Body of pancreas (tissue), 4 donors: ENCODE data around the gene DTX3L. TPM values are rescaled to one million over a fixed set of nuclear protein-coding genes. Genes with fewer than 3 reads are reported as not detected.

ENCODE experiments used
- ATAC-seq: fragments of 150-250 bp; one replicate; pipeline ENCODE4 v1.9.1; 2016
- DNase-seq, 4 donors: peaks; one replicate each; pipeline ENCODE4 v3.0.0-alpha.2; 2019
- H3K27ac ChIP-seq, 4 donors: fragments of 200-600 bp; sonication (generic); 1 replicate in 3 of 4; 2 replicates in 1 of 4; pipeline versions ENCODE4 v1.5.1 to v1.6.1; 2016 to 2019; ENCODE audit warnings: mild to moderate bottlenecking in 1 of 4, mixed read lengths in 1 of 4, moderate library complexity in 1 of 4
- H3K27me3 ChIP-seq, 2 donors: fragments of 200-600 bp; sonication (generic); one replicate each; pipeline ENCODE4 v1.6.0; 2016; ENCODE audit warnings: mild to moderate bottlenecking in 1 of 2
- H3K36me3 ChIP-seq, 2 donors: fragments of 200-600 bp; sonication (generic); replicated peaks in 1 of 2; 2 replicates each; pipeline ENCODE4 v1.5.1; 2016; ENCODE audit warnings: low read depth in 2 of 2; ENCODE audit not compliant: insufficient read depth in 1 of 2
- H3K4me1 ChIP-seq: fragments of 200-600 bp; sonication (generic); one replicate; pipeline ENCODE4 v1.6.0; 2016
- H3K4me3 ChIP-seq, 2 donors: fragments of 200-600 bp; sonication (generic); 1 replicate in 1 of 2; 2 replicates in 1 of 2; pipeline ENCODE4 v1.5.1; 2016 to 2019
- H3K9me3 ChIP-seq, 3 donors: fragments of 200-600 bp; sonication (generic); 1 replicate in 2 of 3; 2 replicates in 1 of 3; pipeline ENCODE4 v1.5.1; 2016
- CTCF ChIP-seq, 7 experiments: fragments of 450-650 bp in 4 of 7; fragments of 200-600 bp in 3 of 7; sonication (generic) in 3 of 7; IDR thresholded peaks; one replicate each; pipeline ENCODE4 v1.5.1; 2016 to 2019; ENCODE audit warnings: antibody characterized with exemption in 7 of 7
- POLR2A ChIP-seq, 3 donors: fragments of 450-650 bp; IDR thresholded peaks; one replicate each; pipeline ENCODE4 v1.6.1; 2016; ENCODE audit warnings: antibody characterized with exemption in 3 of 3, mild to moderate bottlenecking in 2 of 3
- WGBS, 2 donors: methylation state at CpG; one replicate each; pipeline ENCODE4 v1.1.5; 2017; 5-methylcytosine and 5-hydroxymethylcytosine counted together
- intact Hi-C: fragments of 100-400 bp; cut with DNase I; formaldehyde crosslinking; loops from one replicate; pipeline ENCODE4 v1.15.1; 2023
- total RNA-seq, 2 donors: library from RNA; depleted of rRNA; stranded (reverse); fragments of >200 nt; gene quantifications; one replicate each; pipeline ENCODE4 v1.1.0, GENCODE V29; 2016

DTX3L gene
- total RNA-seq, 2 donors from 2014 or later = 13.5 to 17.6 TPM

DNA sequence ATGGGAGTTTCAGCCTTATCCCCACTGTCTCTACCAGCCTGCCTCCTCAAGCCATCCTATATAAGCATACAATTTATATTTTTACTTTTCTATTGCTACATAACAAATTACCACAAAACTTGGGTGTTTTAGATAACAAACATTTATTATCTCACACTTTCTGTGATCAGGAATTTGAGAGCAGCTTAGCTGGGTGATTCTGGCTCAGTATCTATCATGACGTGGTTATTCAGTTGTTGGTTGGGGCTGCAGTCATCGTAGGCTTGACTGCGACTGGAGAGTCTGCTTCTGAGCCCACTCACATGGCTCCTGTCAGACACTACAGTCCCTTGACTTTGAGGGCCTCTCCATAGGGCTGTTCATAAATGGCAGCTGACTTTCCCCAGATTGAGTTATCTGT, 34.0 kb downstream of the DTX3L start:
- no peak for TF ChIP-seq CTCF (IDR thresholded peaks at IDR 0.05)
- TF ChIP-seq POLR2A (IDR thresholded peaks at IDR 0.05) = no peak
- Histone ChIP-seq H3K36me3 (no peaks in the 10 kb centered on the region), H3K27me3 (no peaks in the 10 kb centered on the region), H3K9me3 (no peaks in the 10 kb centered on the region), H3K4me3 (no peak overlapping the region), H3K4me1 (no peaks in the 10 kb centered on the region), H3K27ac (no peak overlapping the region)
- no peak for ATAC-seq
- intact Hi-C loops = no loop called here
- DNase-seq = no peak
- WGBS, 2 donors = 63 to 77% methylated on average over 3 of the region's 3 CpGs

- Histone ChIP-seq H3K4me1 (no peaks in the 10 kb centered on the region), H3K27ac (no peak overlapping the region), H3K27me3 (no peaks in the 10 kb centered on the region), H3K36me3 (no peaks in the 10 kb centered on the region), H3K9me3 (no peaks in the 10 kb centered on the region), H3K4me3 (no peak overlapping the region)
- DNase-seq (no peak), ATAC-seq (no peak)
- TF ChIP-seq CTCF (IDR thresholded peaks at IDR 0.05) = no peak
- 65 to 68% methylated on average over 4 of the region's 4 CpGs for WGBS, 2 donors
- intact Hi-C loops = no loop called here
Measured at GRCh38 chr3:122598556-122598955, 34.4 kb downstream of the DTX3L start.

- intact Hi-C loops = no loop called here
- Histone ChIP-seq H3K36me3 (no peaks in the 10 kb centered on the region), H3K27ac (no peak overlapping the region), H3K27me3 (no peaks in the 10 kb centered on the region), H3K4me1 (no peaks in the 10 kb centered on the region), H3K4me3 (no peak overlapping the region), H3K9me3 (no peaks in the 10 kb centered on the region)
- no peak for DNase-seq
- TF ChIP-seq CTCF (IDR thresholded peaks at IDR 0.05) = no peak
- WGBS, 2 donors = 39 to 54% methylated on average over 5 of the region's 5 CpGs
- ATAC-seq = no peak
Measured at GRCh38 chr3:122602011-122602710, 38.0 kb downstream of the DTX3L start.

- H3K4me1 ChIP-seq = no peaks in the 10 kb centered on the region
- DNase-seq (no peak), ATAC-seq (no peak)
- WGBS, 2 donors = 74 to 88% methylated on average over 2 of the region's 2 CpGs
- no peak for TF ChIP-seq POLR2A (IDR thresholded peaks at IDR 0.05)
- TF ChIP-seq CTCF (IDR thresholded peaks at IDR 0.05) = no peak
- H3K27me3 ChIP-seq = no peaks in the 10 kb centered on the region
- intact Hi-C loops = no loop called here
- H3K9me3 ChIP-seq = no peaks in the 10 kb centered on the region
- no peaks in the 10 kb centered on the region for H3K36me3 ChIP-seq
- H3K27ac ChIP-seq = no peak overlapping the region
- H3K4me3 ChIP-seq = no peak overlapping the region
Measured at GRCh38 chr3:122603056-122603455, 38.9 kb downstream of the DTX3L start.

DNA sequence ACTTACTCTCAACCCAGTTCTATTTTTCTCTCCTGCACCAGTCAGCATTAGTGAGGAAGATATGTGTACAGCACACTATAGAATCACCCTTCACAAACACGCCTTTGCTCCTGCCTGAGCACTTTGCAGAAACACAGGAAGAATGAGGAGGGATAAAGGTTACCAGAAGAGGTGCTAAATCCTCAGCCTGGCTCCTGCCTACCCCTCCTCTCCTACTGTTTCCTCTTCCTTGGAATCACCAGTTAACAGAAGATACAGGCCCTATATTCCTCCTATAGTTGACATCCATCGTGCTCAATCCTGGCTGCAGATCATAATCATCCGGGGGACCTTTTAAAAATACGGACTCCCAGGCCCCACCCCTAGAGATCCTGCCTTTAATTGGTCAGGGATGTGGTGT, 42.2 kb downstream of the DTX3L start:
- Histone ChIP-seq H3K36me3 (no peaks in the 10 kb centered on the region), H3K4me3 (no peak overlapping the region), H3K4me1 (no peaks in the 10 kb centered on the region), H3K27me3 (no peaks in the 10 kb centered on the region), H3K9me3 (no peaks in the 10 kb centered on the region), H3K27ac (no peak overlapping the region)
- intact Hi-C loops = no loop called here
- TF ChIP-seq CTCF (IDR thresholded peaks at IDR 0.05) (no peak), POLR2A (IDR thresholded peaks at IDR 0.05) (no peak)
- 75 to 85% methylated on average over 4 of the region's 4 CpGs for whole genome bisulfite sequencing, 2 donors
- no peak for DNase-seq
- ATAC-seq = no peak
